Ectodermal cell (in vitro differentiated cells): ENCODE measurements around the gene STARD3NL. TPM values are rescaled to one million over a fixed set of nuclear protein-coding genes. Genes with fewer than 3 reads are reported as not detected.

Experiments
- H3K27ac ChIP-seq: 2 replicates; pipeline ENCODE4 v1.7.0; 2013; ENCODE audit warnings: mild to moderate bottlenecking, low read depth, low read length; ENCODE audit not compliant: insufficient read depth, poor library complexity, severe bottlenecking
- H3K27me3 ChIP-seq: 2 replicates; pipeline ENCODE4 v1.7.0; 2013; ENCODE audit warnings: mild to moderate bottlenecking, low read length; ENCODE audit not compliant: insufficient read depth, control insufficient read depth, poor library complexity, severe bottlenecking
- H3K36me3 ChIP-seq: one replicate; pipeline ENCODE4 v1.7.0; 2013; ENCODE audit warnings: low read length; ENCODE audit not compliant: control insufficient read depth, insufficient read depth
- H3K4me1 ChIP-seq: one replicate; pipeline ENCODE4 v1.7.0; 2013; ENCODE audit warnings: low read length; ENCODE audit not compliant: control insufficient read depth, insufficient read depth
- H3K4me3 ChIP-seq: 2 replicates; pipeline ENCODE4 v1.7.0; 2013; ENCODE audit warnings: low read depth, low read length, control low read depth; ENCODE audit not compliant: insufficient read depth
- H3K9me3 ChIP-seq: 2 replicates; pipeline ENCODE4 v1.7.0; 2013; ENCODE audit warnings: mild to moderate bottlenecking, low read length, moderate library complexity; ENCODE audit not compliant: control insufficient read depth
- WGBS, 2 experiments: methylation state at CpG; one replicate each; pipeline ENCODE4 v1.1.7; 2013; ENCODE audit warnings: missing lambda C conversion rate in 2 of 2; 5-methylcytosine and 5-hydroxymethylcytosine counted together
- polyA plus RNA-seq, 4 experiments: library from polyadenylated mRNA; stranded (reverse); fragments of 50-300 nt; gene quantifications; one replicate each; pipeline ENCODE4 v1.2.3, GENCODE V29; 2013

The STARD3NL gene
- polyA plus RNA-seq (2013, experiment 1 of 4) = 74.1 TPM
- 67.8 TPM for polyA plus RNA-seq (2013, experiment 2 of 4)
- polyA plus RNA-seq (2013, experiment 3 of 4) = 63.3 TPM
- 65.1 TPM for polyA plus RNA-seq (2013, experiment 4 of 4)

GRCh38 chr7:38178004-38178694 lies at the start of gene STARD3NL:
STARD3NL (plus strand) TSS chr7:38178245; CDS start chr7:38207505, 29,260 bp downstream.
- Histone ChIP-seq H3K27ac (peak within 1 kb of the TSS; percentile 85), H3K4me1 (peaks cover 12% of the 10 kb centered on the region), H3K4me3 (peak within 1 kb of the TSS; percentile 82), H3K36me3 (no peaks in the 10 kb centered on the region), H3K9me3 (no peaks in the 10 kb centered on the region), H3K27me3 (no peaks in the 10 kb centered on the region)
- 0% methylated on average over 51 of the region's 51 CpGs for whole genome bisulfite sequencing, 2 experiments

GRCh38 chr7:38129162-38129561 lies 48.9 kb upstream of the STARD3NL start:
- WGBS, 2 experiments = 94% methylated on average over 3 of the region's 3 CpGs
- no peak overlapping the region for H3K4me3 ChIP-seq

GRCh38 chr7:38129579-38129978 lies 48.5 kb upstream of the STARD3NL start:
- Histone ChIP-seq H3K9me3 (no peaks in the 10 kb centered on the region), H3K27ac (no peak overlapping the region), H3K36me3 (no peaks in the 10 kb centered on the region), H3K27me3 (no peaks in the 10 kb centered on the region), H3K4me1 (no peaks in the 10 kb centered on the region), H3K4me3 (no peak overlapping the region)
- 83 to 92% methylated on average over 2 of the region's 2 CpGs for WGBS, 2 experiments

More at GRCh38 chr7:38129162-38129561, 48.9 kb upstream of the STARD3NL start:
- Histone ChIP-seq H3K9me3 (no peaks in the 10 kb centered on the region), H3K27ac (no peak overlapping the region), H3K36me3 (no peaks in the 10 kb centered on the region), H3K4me1 (no peaks in the 10 kb centered on the region), H3K27me3 (no peaks in the 10 kb centered on the region)

- Histone ChIP-seq H3K27me3 (no peaks in the 10 kb centered on the region), H3K4me3 (no peak overlapping the region), H3K9me3 (no peaks in the 10 kb centered on the region), H3K36me3 (no peaks in the 10 kb centered on the region), H3K4me1 (no peaks in the 10 kb centered on the region), H3K27ac (no peak overlapping the region)
- WGBS, 2 experiments = 91 to 94% methylated on average over 2 of the region's 2 CpGs
Observed at GRCh38 chr7:38138171-38138570, 39.9 kb upstream of the STARD3NL start.

- 97 to 100% methylated on average over 2 of the region's 2 CpGs for WGBS, 2 experiments
- Histone ChIP-seq H3K36me3 (no peaks in the 10 kb centered on the region), H3K27ac (no peak overlapping the region), H3K9me3 (no peaks in the 10 kb centered on the region), H3K27me3 (no peaks in the 10 kb centered on the region), H3K4me1 (no peaks in the 10 kb centered on the region), H3K4me3 (no peak overlapping the region)
Observed at GRCh38 chr7:38141187-38141586, 36.9 kb upstream of the STARD3NL start.

GRCh38 chr7:38142736-38143135 lies 35.3 kb upstream of the STARD3NL start:
- H3K4me1 ChIP-seq = no peaks in the 10 kb centered on the region
- no peak overlapping the region for H3K4me3 ChIP-seq
- no peak overlapping the region for H3K27ac ChIP-seq
- H3K36me3 ChIP-seq = no peaks in the 10 kb centered on the region
- H3K27me3 ChIP-seq = no peaks in the 10 kb centered on the region
- 93 to 100% methylated on average over 1 to 3 of the region's 3 CpGs for WGBS, 2 experiments
- no peaks in the 10 kb centered on the region for H3K9me3 ChIP-seq

- Histone ChIP-seq H3K9me3 (no peaks in the 10 kb centered on the region), H3K4me1 (no peaks in the 10 kb centered on the region), H3K4me3 (no peak overlapping the region), H3K36me3 (no peaks in the 10 kb centered on the region), H3K27me3 (no peaks in the 10 kb centered on the region), H3K27ac (no peak overlapping the region)
- 89 to 94% methylated on average over 2 of the region's 2 CpGs for WGBS, 2 experiments
Observed at GRCh38 chr7:38147005-38147404, 31.0 kb upstream of the STARD3NL start.

GRCh38 chr7:38151556-38151955 lies 26.5 kb upstream of the STARD3NL start:
- no peaks in the 10 kb centered on the region for H3K36me3 ChIP-seq
- no peak overlapping the region for H3K27ac ChIP-seq
- WGBS, 2 experiments = 84 to 100% methylated on average over 2 of the region's 2 CpGs
- no peaks in the 10 kb centered on the region for H3K27me3 ChIP-seq
- no peak overlapping the region for H3K4me3 ChIP-seq
- H3K4me1 ChIP-seq = no peaks in the 10 kb centered on the region
- no peaks in the 10 kb centered on the region for H3K9me3 ChIP-seq

GRCh38 chr7:38153515-38153914 lies 24.5 kb upstream of the STARD3NL start:
- WGBS, 2 experiments = 89 to 90% methylated on average over 1 of the region's 1 CpG

GRCh38 chr7:38154278-38154677 lies 23.8 kb upstream of the STARD3NL start:
- Histone ChIP-seq H3K36me3 (no peaks in the 10 kb centered on the region), H3K4me1 (no peaks in the 10 kb centered on the region), H3K27ac (no peak overlapping the region), H3K4me3 (no peak overlapping the region), H3K27me3 (no peaks in the 10 kb centered on the region), H3K9me3 (no peaks in the 10 kb centered on the region)
- 78 to 96% methylated on average over 2 of the region's 2 CpGs for WGBS, 2 experiments

More at GRCh38 chr7:38153515-38153914, 24.5 kb upstream of the STARD3NL start:
- H3K4me1 ChIP-seq = no peaks in the 10 kb centered on the region
- no peaks in the 10 kb centered on the region for H3K36me3 ChIP-seq
- no peak overlapping the region for H3K4me3 ChIP-seq
- no peak overlapping the region for H3K27ac ChIP-seq
- no peaks in the 10 kb centered on the region for H3K9me3 ChIP-seq
- no peaks in the 10 kb centered on the region for H3K27me3 ChIP-seq
